Testis (tissue), 2 donors: ENCODE measurements around the gene HCRTR2.

Experiments
- CTCF ChIP-seq, 3 experiments: fragments of 450-650 bp in 2 of 3; fragments of 200-600 bp in 1 of 3; sonication (generic) in 1 of 3; IDR thresholded peaks; one replicate each; pipeline ENCODE4 v1.5.1; 2016 to 2019; ENCODE audit warnings: antibody characterized with exemption in 3 of 3, mild to moderate bottlenecking in 2 of 3, moderate library complexity in 1 of 3
- POLR2A ChIP-seq: fragments of 450-650 bp; IDR thresholded peaks from one replicate; pipeline ENCODE4 v1.6.1; 2017; ENCODE audit warnings: antibody characterized with exemption, mild to moderate bottlenecking, moderate library complexity

DNA sequence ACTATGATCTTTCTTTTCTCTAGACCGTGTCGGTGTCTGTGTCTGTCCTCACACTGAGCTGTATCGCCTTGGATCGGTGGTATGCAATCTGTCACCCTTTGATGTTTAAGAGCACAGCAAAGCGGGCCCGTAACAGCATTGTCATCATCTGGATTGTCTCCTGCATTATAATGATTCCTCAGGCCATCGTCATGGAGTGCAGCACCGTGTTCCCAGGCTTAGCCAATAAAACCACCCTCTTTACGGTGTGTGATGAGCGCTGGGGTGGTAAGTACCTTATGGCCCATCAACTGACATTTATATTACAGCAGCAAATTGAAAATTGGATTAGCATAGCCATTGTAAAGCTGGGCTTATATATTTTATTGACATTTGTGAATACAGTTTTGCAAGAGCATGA is 80.8 kb downstream of the HCRTR2 start:
- TF ChIP-seq CTCF (IDR thresholded peaks at IDR 0.05) (no peak), POLR2A (no peak)
